Breast epithelium (tissue), 4 donors: ENCODE measurements around the gene NEDD4. TPM values are rescaled to one million over a fixed set of nuclear protein-coding genes. Genes with fewer than 3 reads are reported as not detected.

Source experiments
- DNase-seq, 2 donors: peaks; one replicate each; pipeline ENCODE4 v3.0.0-alpha.2; 2019; ENCODE audit warnings: low spot score in 2 of 2
- H3K27ac ChIP-seq, 2 donors: fragments of 200-600 bp; sonication (generic) in 1 of 2; one replicate each; pipeline ENCODE4 v1.5.1; 2016 to 2019; ENCODE audit warnings: mild to moderate bottlenecking in 1 of 2
- H3K27me3 ChIP-seq, 2 donors: fragments of 200-600 bp; sonication (generic) in 1 of 2; one replicate each; pipeline versions ENCODE4 v1.5.1 to v1.6.0; 2017 to 2019; ENCODE audit warnings: control low read depth in 1 of 2, mild to moderate bottlenecking in 1 of 2
- H3K36me3 ChIP-seq: fragments of 200-600 bp; one replicate; pipeline ENCODE4 v1.5.1; 2019
- H3K4me1 ChIP-seq, 2 donors: fragments of 200-600 bp; sonication (generic); one replicate each; pipeline ENCODE4 v1.5.1; 2016 to 2019; ENCODE audit warnings: control low read depth in 1 of 2
- H3K4me3 ChIP-seq, 3 donors: fragments of 200-600 bp; sonication (generic); 1 replicate in 2 of 3; 2 replicates in 1 of 3; pipeline ENCODE4 v1.5.1; 2016 to 2019; ENCODE audit warnings: mild to moderate bottlenecking in 3 of 3, moderate library complexity in 2 of 3
- H3K9me3 ChIP-seq, 2 donors: fragments of 200-600 bp; sonication (generic) in 1 of 2; one replicate each; pipeline ENCODE4 v1.5.1; 2016 to 2019; ENCODE audit warnings: control low read depth in 1 of 2
- POLR2A ChIP-seq: fragments of 450-650 bp; IDR thresholded peaks from one replicate; pipeline ENCODE4 v1.6.1; 2016; ENCODE audit warnings: antibody characterized with exemption, mild to moderate bottlenecking, moderate library complexity
- POLR2AphosphoS5 ChIP-seq, 3 donors: sonication (generic); formaldehyde crosslinking; IDR thresholded peaks; one replicate each; pipeline ENCODE4 v1.6.1; 2017; ENCODE audit warnings: antibody characterized with exemption in 3 of 3
- intact Hi-C: fragments of 100-400 bp; cut with DNase I; formaldehyde crosslinking; loops from one replicate; pipeline ENCODE4 v1.15.1; 2023; ENCODE audit warnings: low total_unique reads
- total RNA-seq, 3 donors: library from RNA; depleted of rRNA; stranded (reverse); fragments of >200 nt; gene quantifications; one replicate each; pipeline ENCODE4 v1.1.0, GENCODE V29; 2016
- TF ChIP-seq, protein P1 (sequence below), 3 donors: fragments of 450-650 bp; IDR thresholded peaks; one replicate each; pipeline ENCODE4 v1.5.1; 2016 to 2017; ENCODE audit warnings: antibody characterized with exemption in 3 of 3, mild to moderate bottlenecking in 3 of 3, moderate library complexity in 3 of 3

Gene NEDD4
- 10 to 100 TPM; 13.0 to 19.6 (median 19.3) TPM for total RNA-seq

DNA sequence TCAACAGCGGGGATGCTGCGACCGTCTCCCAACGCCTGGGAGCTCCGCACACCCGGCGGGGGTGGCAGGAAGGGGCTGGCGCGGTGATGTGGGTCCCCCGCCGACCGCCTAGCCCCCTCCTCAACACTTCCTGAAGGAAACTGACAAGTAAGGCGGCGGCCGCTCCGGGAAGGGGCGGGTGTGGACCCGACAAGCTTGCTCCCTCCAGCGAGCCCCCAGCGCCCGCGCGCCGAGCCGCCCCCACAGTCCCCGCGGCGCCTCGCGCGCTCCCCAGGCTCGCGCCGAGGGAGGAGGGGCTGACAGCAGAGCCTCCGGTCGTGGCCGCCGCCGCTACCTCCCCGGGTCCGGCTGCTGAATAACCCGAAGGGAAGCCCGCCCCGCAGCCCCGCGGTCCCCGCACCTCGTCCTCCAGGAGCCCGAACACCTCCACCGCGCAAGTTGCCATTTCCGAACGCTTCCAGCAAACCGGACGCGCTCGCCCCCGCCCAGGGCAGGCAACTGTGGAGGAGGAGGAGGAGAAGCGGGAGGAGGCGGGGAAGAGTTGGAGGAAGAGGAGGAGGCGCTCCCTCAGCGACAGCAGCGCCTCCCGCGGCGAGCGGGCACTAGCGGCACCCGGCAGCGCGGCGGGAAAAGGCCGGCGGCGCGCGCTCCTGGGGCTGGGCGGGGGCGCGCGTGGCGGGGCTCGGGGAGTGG lies at the start of gene NEDD4:
NEDD4 (minus strand) TSS at position 502 of the 693 bp plus-strand sequence; CDS start at position 445, 57 bp downstream.
- no peaks in the 10 kb centered on the region for H3K36me3 ChIP-seq
- TF ChIP-seq POLR2A, result no peak
- TF ChIP-seq POLR2AphosphoS5 (IDR thresholded peaks at IDR 0.05), result peak; percentile 19 to 63 (median 40)
- TF ChIP-seq, protein P1, sequence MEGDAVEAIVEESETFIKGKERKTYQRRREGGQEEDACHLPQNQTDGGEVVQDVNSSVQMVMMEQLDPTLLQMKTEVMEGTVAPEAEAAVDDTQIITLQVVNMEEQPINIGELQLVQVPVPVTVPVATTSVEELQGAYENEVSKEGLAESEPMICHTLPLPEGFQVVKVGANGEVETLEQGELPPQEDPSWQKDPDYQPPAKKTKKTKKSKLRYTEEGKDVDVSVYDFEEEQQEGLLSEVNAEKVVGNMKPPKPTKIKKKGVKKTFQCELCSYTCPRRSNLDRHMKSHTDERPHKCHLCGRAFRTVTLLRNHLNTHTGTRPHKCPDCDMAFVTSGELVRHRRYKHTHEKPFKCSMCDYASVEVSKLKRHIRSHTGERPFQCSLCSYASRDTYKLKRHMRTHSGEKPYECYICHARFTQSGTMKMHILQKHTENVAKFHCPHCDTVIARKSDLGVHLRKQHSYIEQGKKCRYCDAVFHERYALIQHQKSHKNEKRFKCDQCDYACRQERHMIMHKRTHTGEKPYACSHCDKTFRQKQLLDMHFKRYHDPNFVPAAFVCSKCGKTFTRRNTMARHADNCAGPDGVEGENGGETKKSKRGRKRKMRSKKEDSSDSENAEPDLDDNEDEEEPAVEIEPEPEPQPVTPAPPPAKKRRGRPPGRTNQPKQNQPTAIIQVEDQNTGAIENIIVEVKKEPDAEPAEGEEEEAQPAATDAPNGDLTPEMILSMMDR (IDR thresholded peaks at IDR 0.05), result no peak
- no peaks in the 10 kb centered on the region for H3K4me1 ChIP-seq
- H3K27ac ChIP-seq, result peak within 1 kb of the TSS; percentile 95 to 97
- peak; percentile 70 to 82 for DNase-seq
- intact Hi-C loops, result no loop called here
- H3K27me3 ChIP-seq, result no peaks in the 10 kb centered on the region
- peak within 1 kb of the TSS; percentile 80 to 96 (median 89) for H3K4me3 ChIP-seq
- H3K9me3 ChIP-seq, result no peaks in the 10 kb centered on the region

DNA sequence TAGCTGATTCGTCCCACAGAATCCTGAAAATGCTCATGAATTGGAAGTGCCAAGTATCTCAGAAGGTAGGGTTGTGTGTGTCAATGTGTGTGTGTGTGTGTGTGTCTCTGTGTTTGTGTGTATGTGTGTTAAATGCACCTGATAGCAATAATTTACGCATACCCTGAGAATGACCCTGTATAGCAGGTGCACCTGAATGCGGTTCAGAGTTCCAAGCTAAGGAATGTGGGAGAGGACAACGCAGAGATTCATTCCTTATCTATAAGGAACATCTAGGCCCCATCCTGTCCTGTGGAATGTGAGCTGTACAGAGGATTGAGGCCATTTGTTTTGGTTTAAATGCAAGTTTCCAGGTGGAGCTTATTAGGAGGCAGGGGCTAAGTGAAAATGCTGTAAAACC lies 49.1 kb upstream of the NEDD4 start:
- no peaks in the 10 kb centered on the region for H3K36me3 ChIP-seq
- TF ChIP-seq, protein P1 (IDR thresholded peaks at IDR 0.05), result no peak
- TF ChIP-seq POLR2AphosphoS5 (IDR thresholded peaks at IDR 0.05) (no peak), POLR2A (no peak)
- no peaks in the 10 kb centered on the region for H3K9me3 ChIP-seq
- no peak overlapping the region for H3K4me3 ChIP-seq
- intact Hi-C loops, result no loop called here
- H3K27ac ChIP-seq, result peak overlapping the region; percentile 13 to 31
- DNase-seq, result no peak
- H3K27me3 ChIP-seq, result no peaks in the 10 kb centered on the region
- H3K4me1 ChIP-seq, result no peaks in the 10 kb centered on the region

GRCh38 chr15:56042031-56042430 lies 48.6 kb upstream of the NEDD4 start:
- no peak for DNase-seq
- H3K36me3 ChIP-seq, result no peaks in the 10 kb centered on the region
- intact Hi-C loops, result no loop called here
- no peaks in the 10 kb centered on the region for H3K27me3 ChIP-seq
- no peaks in the 10 kb centered on the region for H3K9me3 ChIP-seq
- H3K27ac ChIP-seq, result no peak overlapping the region
- H3K4me3 ChIP-seq, result no peak overlapping the region
- TF ChIP-seq POLR2AphosphoS5 (IDR thresholded peaks at IDR 0.05) (no peak), POLR2A (no peak)
- TF ChIP-seq, protein P1 (IDR thresholded peaks at IDR 0.05), result no peak
- H3K4me1 ChIP-seq, result no peaks in the 10 kb centered on the region

DNA sequence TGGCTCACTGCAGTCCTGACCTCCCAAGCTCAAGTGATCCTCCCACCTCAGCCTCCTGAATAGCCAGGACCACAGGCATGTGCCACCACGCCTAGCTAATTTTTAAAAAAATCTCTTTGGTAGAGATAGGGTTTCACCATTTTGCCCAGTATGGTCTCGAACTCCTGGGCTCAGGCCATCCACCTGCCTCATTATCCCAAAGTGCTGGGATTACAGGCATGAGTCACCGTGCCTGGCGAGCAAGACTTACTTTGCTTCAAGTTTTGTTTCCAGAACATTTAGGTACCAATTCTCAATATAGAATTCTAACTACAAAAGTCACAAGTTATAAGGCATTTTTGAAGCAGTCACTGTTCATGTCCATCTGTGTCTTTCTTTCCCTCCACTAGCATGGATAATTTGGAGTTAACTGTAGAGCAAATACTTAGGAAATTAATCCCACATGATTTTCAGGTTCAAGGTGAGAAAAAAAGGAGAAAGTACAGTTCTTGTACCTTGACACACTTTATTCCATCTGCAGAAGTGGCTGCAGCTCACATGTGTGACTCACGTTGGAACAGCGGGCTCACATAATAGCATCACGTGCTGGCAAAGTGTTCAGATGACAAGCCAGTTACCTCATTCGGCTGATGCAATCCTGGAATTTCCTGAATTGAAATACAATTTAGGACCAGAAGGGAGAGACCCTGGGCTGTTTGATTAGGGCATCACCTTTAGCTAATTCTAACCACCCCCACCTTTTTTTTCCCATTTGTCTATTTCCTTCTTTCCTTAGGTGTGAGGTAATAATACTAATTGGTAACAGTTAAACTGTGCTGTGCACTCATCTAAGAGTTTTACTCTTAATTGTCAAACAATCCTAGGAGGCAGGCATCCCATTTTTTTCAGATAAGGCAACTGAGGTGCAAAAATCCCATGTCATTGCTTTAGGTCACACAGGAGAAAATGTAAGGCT lies 46.9 kb upstream of the NEDD4 start:
- Histone ChIP-seq H3K36me3 (no peaks in the 10 kb centered on the region), H3K27me3 (no peaks in the 10 kb centered on the region), H3K4me3 (no peak overlapping the region), H3K4me1 (no peaks in the 10 kb centered on the region), H3K9me3 (no peaks in the 10 kb centered on the region), H3K27ac (peak overlapping the region; percentile 1 to 52)
- DNase-seq, result peak in 1 of 2 donors; percentile 72
- peak; percentile 55 to 76 (median 59) for TF ChIP-seq POLR2AphosphoS5 (IDR thresholded peaks at IDR 0.05)
- TF ChIP-seq, protein P1 (IDR thresholded peaks at IDR 0.05), result no peak
- intact Hi-C loops, result no loop called here

DNA sequence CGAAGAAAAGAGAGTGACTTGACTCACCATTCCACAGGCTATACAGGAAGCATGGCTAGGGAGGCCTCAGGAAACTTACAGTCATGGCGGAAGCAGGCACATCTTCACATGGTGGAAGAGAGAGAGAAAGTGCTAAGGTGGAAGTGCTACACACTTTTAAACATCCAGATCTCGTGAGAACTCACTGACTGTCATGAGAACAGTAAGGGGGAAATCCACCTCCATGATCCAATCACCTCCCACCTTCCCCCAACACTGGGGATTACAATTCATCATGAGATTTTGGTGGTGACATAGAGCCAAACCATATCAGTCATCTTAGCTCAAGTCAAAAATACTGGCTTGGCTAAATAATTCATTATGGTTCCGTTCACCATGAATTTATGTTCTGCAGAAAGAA lies 45.3 kb upstream of the NEDD4 start:
- DNase-seq, result no peak
- Histone ChIP-seq H3K4me1 (no peaks in the 10 kb centered on the region), H3K36me3 (no peaks in the 10 kb centered on the region), H3K27me3 (no peaks in the 10 kb centered on the region), H3K27ac (no peak overlapping the region), H3K4me3 (no peak overlapping the region), H3K9me3 (no peaks in the 10 kb centered on the region)
- intact Hi-C loops, result no loop called here
- TF ChIP-seq POLR2A (no peak), POLR2AphosphoS5 (IDR thresholded peaks at IDR 0.05) (no peak)
